Superior temporal gyrus (tissue), 1 donor: ENCODE results near the gene FAM156B.
"Not testable (repeated sequence)": the region's sequence is repeated elsewhere in the genome, so short reads cannot be mapped to it uniquely, and the experiment has no call there.

Experiments
- DNase-seq: peaks from one replicate; pipeline ENCODE4 v3.0.0-alpha.2; 2016; ENCODE audit errors: extremely low spot score

FAM156B gene

DNA sequence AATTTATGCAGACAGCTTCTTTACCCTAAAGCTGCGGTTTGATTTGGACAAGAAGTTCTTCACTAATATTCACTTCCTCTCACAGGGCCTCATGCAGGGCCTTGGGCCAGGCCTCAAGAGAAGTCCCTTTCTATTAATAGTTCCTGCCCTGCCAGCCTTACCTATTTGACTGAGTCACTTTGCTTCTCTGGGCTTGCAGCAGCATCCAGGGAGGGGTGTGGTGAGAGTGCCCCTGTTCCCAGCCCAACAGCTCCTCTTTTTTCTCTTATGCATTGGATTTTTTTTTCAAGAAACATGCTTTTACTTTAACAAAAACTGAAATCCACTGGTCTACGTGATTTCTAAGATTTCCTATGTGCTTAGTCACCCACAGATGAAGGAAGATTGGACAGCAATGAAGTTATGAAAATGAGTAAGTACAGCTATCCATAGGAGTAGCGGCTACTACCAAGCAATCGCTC is 26.7 kb downstream of the FAM156B start:
- peak; percentile 6 for DNase-seq

DNA sequence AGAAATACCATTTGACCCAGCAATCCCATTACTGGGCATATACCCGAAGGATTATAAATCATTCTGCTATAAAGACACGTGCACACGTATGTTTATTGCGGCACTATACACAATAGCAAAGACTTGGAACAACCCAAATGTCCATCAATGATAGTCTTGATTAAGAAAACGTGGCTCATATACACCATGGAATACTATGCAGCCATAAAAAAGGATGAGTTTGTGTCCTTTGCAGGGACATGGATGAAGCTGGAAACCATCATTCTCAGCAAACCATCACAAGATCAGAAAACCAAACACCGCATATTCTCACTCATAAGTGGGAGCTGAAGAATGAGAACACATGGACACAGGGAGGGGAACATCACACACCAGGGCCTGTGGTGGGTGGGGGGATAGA is 33.1 kb downstream of the FAM156B start:
- DNase-seq: not testable (repeated sequence)

DNA sequence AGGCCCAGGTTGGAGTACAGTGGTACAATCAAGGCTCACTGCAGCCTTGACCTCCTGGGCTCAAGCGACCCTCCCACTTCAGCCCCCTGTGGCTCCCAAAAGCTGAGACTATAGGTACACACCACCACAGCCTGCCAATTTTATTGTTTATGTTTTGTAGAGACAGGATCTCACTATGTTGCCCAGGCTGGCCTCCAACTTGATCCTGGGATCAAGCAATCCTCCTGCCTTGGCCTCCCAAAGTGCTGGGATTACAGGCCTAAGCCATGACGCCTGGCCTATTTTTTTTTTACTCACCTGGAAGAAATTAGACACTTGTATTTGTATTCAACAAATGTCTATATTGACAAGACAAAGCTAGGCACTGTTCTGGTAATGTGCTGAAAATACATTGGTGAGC is 36.1 kb downstream of the FAM156B start:
- DNase-seq: no peak

DNA sequence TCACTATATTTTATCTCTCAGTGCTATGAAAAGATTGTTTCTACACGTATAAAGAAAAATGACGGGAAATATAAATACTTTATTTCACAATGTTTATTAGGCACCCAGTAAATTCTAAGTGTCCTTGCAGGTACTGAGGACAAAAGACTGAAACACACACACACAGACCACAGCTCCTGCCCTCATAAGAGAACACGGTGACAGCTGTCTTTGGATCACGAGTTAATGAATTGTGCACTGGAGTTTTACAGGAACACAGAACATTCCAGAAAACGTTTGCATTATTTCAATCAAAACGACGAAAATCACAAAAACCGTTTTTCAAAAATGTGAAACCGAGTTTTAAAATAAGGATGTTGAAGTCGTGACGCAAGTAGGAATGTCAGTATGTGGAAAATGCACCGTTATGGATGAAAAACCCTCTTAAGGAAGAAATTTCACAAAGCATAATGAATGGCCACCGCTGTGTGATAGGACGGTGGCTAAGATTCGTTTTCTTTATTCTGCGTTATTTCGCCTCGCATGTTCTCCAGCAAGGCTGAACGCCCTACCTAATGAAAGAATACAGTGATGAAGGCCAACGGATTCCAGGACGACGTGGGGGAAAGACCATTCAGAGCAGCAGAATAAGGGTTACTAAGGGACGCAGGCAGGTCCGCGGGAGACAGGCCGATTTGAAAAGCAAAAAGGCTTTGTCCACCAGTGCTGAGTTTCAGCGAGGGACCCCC is 37.0 kb downstream of the FAM156B start:
- no peak for DNase-seq

DNA sequence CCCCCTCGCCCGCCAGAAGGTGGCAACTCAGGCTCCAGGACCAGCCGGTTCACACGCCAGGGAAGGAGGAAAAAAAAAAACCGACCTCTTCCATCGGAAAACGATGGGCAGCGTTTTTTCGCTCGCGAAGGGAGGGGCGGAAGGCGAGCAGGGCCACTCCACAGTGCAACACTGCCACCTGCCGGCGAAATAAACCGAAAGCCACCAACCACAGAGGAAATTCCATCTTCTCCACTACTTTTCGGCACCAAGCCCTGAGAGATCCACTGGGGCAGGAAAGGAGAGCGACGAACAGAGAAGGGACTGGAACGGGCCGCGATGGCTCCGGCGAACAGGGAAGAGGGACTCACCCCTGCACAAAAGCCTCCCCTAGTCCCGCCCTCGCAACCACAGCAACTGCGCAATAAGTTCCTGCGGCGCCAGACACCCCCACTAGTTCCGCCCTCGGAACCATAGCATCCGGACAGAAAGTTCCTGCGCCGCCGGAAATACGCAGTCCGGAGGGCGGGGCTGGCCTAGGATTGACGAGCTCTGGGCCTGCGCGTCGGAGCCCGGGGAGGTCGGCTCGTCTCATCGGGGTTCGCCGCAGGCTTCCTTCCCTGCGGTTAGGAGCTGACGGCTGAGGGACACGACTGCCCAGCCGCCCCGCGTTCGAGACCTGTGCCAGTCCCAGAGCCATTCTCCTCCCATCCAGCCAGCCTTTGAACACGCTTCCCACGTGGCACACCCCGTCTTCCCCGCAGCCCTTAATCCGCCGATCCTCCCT is 37.8 kb downstream of the FAM156B start:
- DNase-seq: peak; percentile 90

DNA sequence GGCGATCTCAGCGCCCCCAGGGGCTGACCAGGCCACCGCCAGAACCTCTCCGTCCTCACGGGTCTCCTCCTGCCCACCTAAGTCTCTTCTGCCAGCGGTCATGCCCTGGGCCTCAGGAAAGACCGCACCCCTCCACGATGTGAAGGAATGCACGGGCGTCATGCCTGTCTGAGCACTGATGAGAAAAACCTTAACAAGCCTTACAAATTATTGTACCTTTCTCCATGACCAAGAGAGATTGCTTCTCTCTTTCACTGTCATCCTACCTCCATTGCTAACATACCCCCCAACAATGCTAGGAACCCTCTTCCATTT is 38.3 kb downstream of the FAM156B start:
- DNase-seq: not testable (repeated sequence)

DNA sequence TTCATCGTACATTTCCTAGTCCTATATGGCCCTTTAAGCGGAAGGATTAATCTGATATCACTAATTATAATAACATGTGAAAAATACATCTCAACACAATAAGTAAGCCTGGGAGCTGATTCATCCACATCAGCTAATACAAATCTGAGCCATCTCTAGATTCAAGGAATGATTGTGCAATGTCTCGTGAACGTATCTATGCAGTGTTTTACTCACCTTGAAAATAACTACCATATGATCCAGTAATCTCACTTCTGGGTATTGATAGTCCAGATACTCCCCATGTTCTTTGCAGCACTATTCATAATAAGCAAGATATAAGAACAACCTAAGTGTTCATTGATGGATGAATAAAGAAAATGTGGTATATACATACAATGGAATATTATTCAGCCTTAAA is 43.6 kb downstream of the FAM156B start:
- DNase-seq: not testable (repeated sequence)

DNA sequence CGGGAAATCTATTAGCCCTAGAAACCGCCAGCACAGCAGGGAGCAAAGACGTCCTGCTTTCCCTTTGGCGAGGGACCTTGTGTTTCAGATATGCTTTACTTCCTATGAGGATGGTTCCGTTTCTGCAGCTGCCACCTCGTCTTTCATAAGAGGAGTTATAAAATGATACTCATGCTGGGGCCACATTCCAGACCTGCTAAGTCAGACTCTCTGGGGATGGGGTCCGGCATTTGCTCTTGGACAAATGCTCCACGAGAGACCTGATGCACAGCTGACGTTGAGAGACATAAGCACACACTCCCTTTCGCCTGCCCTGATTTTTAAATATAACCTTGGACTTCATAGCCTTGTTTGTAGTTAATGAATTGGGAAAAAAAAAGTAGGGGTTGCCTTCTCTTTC is 44.6 kb downstream of the FAM156B start:
- DNase-seq: not testable (repeated sequence)

DNA sequence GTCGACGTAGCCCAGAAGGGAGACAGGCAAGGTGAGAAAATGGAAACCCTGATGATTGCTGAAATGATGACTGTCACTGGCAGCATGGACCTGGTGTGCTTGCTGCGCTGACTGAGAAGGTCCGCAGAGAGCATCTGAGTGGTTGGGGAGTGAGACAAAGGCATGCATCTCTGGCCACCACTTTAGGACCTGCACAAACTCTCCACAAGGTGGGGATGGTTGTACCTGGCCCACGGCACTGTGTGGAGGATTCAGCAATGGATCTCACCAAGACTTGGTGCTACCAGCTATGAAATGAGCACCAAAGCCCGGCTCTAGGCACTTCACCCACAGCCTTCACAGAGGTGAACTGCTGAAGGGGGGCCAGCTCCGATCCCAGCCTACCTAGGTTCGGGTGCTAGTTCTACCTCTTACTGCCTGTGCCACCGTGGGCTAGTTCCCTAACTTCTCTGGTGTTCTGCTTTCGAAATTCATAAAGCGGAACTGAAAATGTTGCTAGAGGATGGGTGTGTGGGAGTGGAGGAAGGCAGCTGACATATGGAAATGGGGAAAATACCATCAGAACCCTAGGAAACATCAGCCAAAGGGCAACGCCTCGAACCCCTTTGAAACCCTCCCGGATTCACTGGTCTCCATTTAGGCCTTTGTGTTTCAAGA is 48.8 kb downstream of the FAM156B start:
- not testable (repeated sequence) for DNase-seq

DNA sequence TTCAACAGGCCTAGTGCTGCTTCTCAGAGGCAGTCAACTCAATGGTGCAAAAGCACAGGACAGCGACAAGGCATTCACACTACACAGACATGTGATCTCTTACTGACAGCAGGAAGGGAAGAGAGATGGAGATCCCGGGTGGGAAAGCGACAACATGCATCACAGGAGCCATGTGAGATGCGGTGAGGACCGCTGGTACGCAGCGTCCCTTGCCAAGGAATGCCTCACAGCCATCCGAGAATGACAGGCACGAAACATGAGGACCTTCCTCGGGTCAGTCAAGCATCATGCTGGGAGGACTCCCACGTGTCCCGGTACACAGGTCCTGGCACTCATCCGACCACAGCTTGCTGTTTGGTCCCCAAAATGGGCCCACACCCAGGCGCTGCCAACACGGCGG is 50.4 kb downstream of the FAM156B start:
- not testable (repeated sequence) for DNase-seq

DNA sequence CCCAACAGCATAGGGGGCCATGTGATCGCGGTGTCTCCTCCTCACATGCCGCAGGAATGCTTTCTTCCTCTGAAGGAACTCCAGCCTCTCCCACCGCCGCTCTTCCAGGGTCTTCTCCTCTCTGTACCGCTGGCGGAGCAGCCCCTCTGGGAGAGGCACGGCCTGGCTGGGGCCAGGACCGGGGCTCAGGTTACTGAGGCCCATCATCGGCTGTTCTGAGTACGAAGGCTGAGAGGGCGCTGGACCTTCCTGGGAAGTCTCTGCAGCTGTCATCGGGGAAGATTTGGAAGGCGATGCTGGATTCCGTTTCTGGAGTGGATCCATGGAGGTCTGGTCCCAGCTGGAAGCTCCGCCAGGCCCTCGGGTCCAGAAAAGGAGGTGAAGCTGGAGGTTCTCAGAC is 51.1 kb downstream of the FAM156B start:
- not testable (repeated sequence) for DNase-seq

DNA sequence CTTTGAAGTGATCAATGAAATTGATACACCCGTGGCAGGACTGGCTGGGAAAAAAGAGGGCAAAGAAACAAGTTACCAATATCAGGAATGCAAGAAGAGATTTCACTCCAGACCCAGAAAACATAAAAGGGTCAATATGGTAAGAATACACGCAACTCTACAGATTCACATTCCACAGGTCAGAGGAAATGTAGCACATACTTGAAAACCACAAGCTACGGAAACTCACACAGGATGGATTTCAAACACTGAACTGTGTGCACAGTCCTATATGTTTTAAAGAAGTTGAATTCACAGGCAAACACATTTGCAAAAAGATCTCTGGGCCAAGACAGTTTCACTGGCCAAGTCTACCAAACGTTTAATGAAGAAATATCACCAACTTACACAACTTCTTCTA is 52.2 kb downstream of the FAM156B start:
- DNase-seq: not testable (repeated sequence)

DNA sequence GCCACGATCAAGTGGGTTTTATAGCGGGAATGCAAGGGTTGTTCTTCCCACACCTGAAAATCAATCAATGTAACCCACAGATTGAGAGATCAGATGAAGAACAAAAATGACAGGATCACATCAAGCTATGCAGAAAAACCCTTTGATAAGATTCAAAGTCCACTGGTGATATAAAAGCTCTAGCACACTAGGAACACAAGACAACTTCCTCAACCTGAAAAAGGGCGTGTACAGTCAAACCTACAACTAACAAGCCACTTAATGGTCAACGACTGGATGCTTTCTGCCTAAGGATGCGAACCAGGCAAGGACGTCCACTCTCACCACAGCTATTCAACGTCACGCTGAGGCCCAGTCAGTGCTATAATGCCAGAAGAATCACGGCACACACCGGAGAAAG is 52.8 kb downstream of the FAM156B start:
- not testable (repeated sequence) for DNase-seq
